HepG2 (cell line): ENCODE data around the gene PPM1M. TPM values are rescaled to one million over a fixed set of nuclear protein-coding genes. Genes with fewer than 3 reads are reported as not detected.

Experiments used
- CENPT ChIP-seq: sonication (generic); formaldehyde crosslinking; IDR thresholded peaks from 2 replicates; pipeline ENCODE4 v1.8.0; 2022; ENCODE audit warnings: low read depth, mild to moderate bottlenecking, moderate library complexity, missing genetic modification reagents
- FOXK1 ChIP-seq: sonication (generic); formaldehyde crosslinking; IDR thresholded peaks from 2 replicates; pipeline ENCODE4 v1.4.0; 2020; ENCODE audit warnings: low read depth, missing genetic modification reagents, borderline replicate concordance
- HOXA5 ChIP-seq: sonication (generic); formaldehyde crosslinking; IDR thresholded peaks from 2 replicates; pipeline ENCODE4 v1.4.0; 2020; ENCODE audit warnings: missing genetic modification reagents
- JUND ChIP-seq: sonication (generic); formaldehyde crosslinking; IDR thresholded peaks from 2 replicates; pipeline ENCODE4 v1.8.0; 2022; ENCODE audit warnings: mild to moderate bottlenecking, missing genetic modification reagents
- KLF13 ChIP-seq: sonication (generic); formaldehyde crosslinking; IDR thresholded peaks from 2 replicates; pipeline ENCODE4 v1.4.0; 2020; ENCODE audit warnings: mild to moderate bottlenecking, missing genetic modification reagents
- KMT2B ChIP-seq: IDR thresholded peaks from 2 replicates; pipeline ENCODE4 v1.6.1; 2016; ENCODE audit warnings: missing genetic modification reagents, missing compliant biosample characterization
- NR2C2 ChIP-seq: sonication (generic); formaldehyde crosslinking; IDR thresholded peaks from 2 replicates; pipeline ENCODE4 v1.4.0; 2020; ENCODE audit warnings: missing genetic modification reagents, mild to moderate bottlenecking, moderate library complexity, borderline replicate concordance
- REL ChIP-seq: sonication (generic); formaldehyde crosslinking; conservative IDR thresholded peaks from 2 replicates; pipeline ENCODE4 v1.8.0; 2022; ENCODE audit warnings: mild to moderate bottlenecking, missing genetic modification reagents, moderate library complexity
- SNAPC2 ChIP-seq: sonication (generic); formaldehyde crosslinking; IDR thresholded peaks from 2 replicates; pipeline ENCODE4 v1.8.1; 2022; ENCODE audit warnings: mild to moderate bottlenecking, missing genetic modification reagents
- SP5 ChIP-seq: IDR thresholded peaks from 2 replicates; pipeline ENCODE4 v1.6.1; 2016; ENCODE audit warnings: low read depth, borderline replicate concordance
- ZBTB42 ChIP-seq: sonication (generic); formaldehyde crosslinking; IDR thresholded peaks from 2 replicates; pipeline ENCODE4 v1.5.0; 2020; ENCODE audit warnings: mild to moderate bottlenecking, missing genetic modification reagents
- ZFP82 ChIP-seq: sonication (generic); formaldehyde crosslinking; IDR thresholded peaks from 2 replicates; pipeline ENCODE4 v1.5.1; 2020; ENCODE audit warnings: mild to moderate bottlenecking, missing genetic modification reagents, borderline replicate concordance
- ZNF350 ChIP-seq: sonication (generic); formaldehyde crosslinking; IDR thresholded peaks from 2 replicates; pipeline ENCODE4 v1.4.0; 2020; ENCODE audit warnings: mild to moderate bottlenecking, low read depth, missing genetic modification reagents, borderline replicate concordance
- ZNF614 ChIP-seq: IDR thresholded peaks from 2 replicates; pipeline ENCODE4 v1.6.1; 2018; ENCODE audit warnings: missing biosample characterization, missing genetic modification reagents, inconsistent platforms, borderline replicate concordance
- ZNF672 ChIP-seq: sonication (generic); formaldehyde crosslinking; IDR thresholded peaks from 2 replicates; pipeline ENCODE4 v1.8.1; 2022; ENCODE audit warnings: missing genetic modification reagents
- ZNF737 ChIP-seq: sonication (generic); formaldehyde crosslinking; IDR thresholded peaks from 2 replicates; pipeline ENCODE4 v1.5.0; 2020; ENCODE audit warnings: missing genetic modification reagents, mild to moderate bottlenecking, borderline replicate concordance
- ZSCAN29 ChIP-seq: sonication (generic); formaldehyde crosslinking; conservative IDR thresholded peaks from 2 replicates; pipeline ENCODE4 v1.4.0; 2020; ENCODE audit warnings: mild to moderate bottlenecking, missing genetic modification reagents
- polyA plus RNA-seq, 8 experiments: library from polyadenylated mRNA; depleted of rRNA in 3 of 8; stranded (reverse) in 7 of 8; unstranded in 1 of 8; fragments of >200 nt; fragmentation: Illumina TruSeq in 4 of 8; extraction: Trizol in 4 of 8; gene quantifications; 2 replicates each; pipeline versions ENCODE4 v1.2.1 to v1.2.3, GENCODE V29; 2011 to 2016; ENCODE audit warnings: low read depth in 4 of 8, missing spikeins in 1 of 8, mixed read lengths in 1 of 8; ENCODE audit not compliant: insufficient read depth in 1 of 8
- total RNA-seq, 5 experiments: library from RNA; depleted of rRNA; stranded (reverse); fragments of >200 nt; fragmentation: Illumina TruSeq; extraction: Trizol; gene quantifications; 2 replicates each; pipeline ENCODE4 v1.2.3, GENCODE V29; 2016; ENCODE audit warnings: low read depth in 1 of 5
- TF ChIP-seq, protein P1 (sequence below): sonication (generic); formaldehyde crosslinking; IDR thresholded peaks from 2 replicates; pipeline ENCODE4 v1.4.0; 2020; ENCODE audit warnings: low read depth, missing genetic modification reagents
- TF ChIP-seq, protein P2 (sequence below): sonication (generic); formaldehyde crosslinking; IDR thresholded peaks from 2 replicates; pipeline ENCODE4 v1.5.1; 2020; ENCODE audit warnings: missing genetic modification reagents, mild to moderate bottlenecking, borderline replicate concordance
- TF ChIP-seq, protein P3 (sequence below): sonication (generic); formaldehyde crosslinking; IDR thresholded peaks from 2 replicates; pipeline ENCODE4 v1.4.0; 2020; ENCODE audit warnings: missing genetic modification reagents

PPM1M gene
- total and polyA plus RNA-seq, 2 of the 13 experiments (the other 11 are each of a cell fraction or from before 2014, with no cell fraction given), result 2.5 to 5.9 TPM

DNA sequence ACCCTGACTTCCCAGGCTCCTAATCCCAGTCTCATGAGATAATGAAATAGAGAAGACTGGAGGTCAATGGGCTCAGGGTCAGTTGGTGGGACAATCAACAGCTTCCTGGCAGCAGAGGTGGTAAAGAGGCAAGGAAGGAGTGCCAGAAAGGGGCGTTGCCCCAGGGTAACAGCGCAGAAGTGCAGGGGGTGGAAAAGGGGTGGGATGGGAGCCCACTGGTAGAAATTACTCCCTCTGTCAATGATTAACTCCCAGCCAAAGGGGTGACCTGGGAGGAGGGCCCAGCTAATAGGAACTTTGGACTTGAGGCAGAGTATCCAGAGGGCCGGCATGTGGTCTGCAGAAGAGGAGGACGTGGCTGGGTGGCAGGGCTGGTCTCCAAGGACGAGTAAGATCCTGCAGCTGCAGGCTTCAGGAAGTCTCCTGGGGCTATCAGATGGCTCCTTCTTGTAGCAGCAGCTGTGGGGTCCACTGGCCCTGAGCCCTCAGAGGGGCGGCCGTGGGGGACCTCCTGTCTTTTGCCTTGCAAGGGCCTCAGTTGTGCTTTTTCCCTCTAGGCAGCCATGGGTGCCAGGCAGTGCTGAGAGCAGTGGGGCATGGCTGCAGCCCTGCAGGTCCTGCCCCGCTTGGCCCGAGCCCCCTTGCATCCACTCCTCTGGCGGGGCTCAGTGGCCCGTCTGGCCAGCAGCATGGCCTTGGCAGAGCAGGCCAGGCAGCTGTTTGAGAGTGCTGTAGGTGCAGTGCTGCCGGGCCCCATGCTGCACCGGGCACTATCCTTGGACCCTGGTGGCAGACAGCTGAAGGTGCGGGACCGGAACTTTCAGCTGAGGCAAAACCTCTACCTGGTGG lies 44.4 kb downstream of the PPM1M start (continued):
- TF ChIP-seq, protein P1, sequence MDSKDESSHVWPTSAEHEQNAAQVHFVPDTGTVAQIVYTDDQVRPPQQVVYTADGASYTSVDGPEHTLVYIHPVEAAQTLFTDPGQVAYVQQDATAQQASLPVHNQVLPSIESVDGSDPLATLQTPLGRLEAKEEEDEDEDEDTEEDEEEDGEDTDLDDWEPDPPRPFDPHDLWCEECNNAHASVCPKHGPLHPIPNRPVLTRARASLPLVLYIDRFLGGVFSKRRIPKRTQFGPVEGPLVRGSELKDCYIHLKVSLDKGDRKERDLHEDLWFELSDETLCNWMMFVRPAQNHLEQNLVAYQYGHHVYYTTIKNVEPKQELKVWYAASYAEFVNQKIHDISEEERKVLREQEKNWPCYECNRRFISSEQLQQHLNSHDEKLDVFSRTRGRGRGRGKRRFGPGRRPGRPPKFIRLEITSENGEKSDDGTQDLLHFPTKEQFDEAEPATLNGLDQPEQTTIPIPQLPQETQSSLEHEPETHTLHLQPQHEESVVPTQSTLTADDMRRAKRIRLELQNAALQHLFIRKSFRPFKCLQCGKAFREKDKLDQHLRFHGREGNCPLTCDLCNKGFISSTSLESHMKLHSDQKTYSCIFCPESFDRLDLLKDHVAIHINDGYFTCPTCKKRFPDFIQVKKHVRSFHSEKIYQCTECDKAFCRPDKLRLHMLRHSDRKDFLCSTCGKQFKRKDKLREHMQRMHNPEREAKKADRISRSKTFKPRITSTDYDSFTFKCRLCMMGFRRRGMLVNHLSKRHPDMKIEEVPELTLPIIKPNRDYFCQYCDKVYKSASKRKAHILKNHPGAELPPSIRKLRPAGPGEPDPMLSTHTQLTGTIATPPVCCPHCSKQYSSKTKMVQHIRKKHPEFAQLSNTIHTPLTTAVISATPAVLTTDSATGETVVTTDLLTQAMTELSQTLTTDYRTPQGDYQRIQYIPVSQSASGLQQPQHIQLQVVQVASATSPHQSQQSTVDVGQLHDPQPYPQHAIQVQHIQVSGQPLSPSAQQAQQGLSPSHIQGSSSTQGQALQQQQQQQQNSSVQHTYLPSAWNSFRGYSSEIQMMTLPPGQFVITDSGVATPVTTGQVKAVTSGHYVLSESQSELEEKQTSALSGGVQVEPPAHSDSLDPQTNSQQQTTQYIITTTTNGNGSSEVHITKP (CRISPR knock-in tag), result no peak; the same call in 1 of the 2 replicates
- TF ChIP-seq KLF13 (no peak), HOXA5 (CRISPR knock-in tag) (peak; percentile 36; the same call in 1 of the 2 replicates), ZNF737 (peak; percentile 92), ZNF614 (peak; percentile 74; the same call in 1 of the 2 replicates), SNAPC2 (CRISPR knock-in tag) (0 out of 2 replicates have a peak, but pooled peaks have one; percentile 71), JUND (CRISPR knock-in tag) (0 out of 2 replicates have a peak, but pooled peaks have one; percentile 53), NR2C2 (CRISPR knock-in tag) (peak; percentile 71; the same call in 1 of the 2 replicates), REL (CRISPR knock-in tag) (no peak), FOXK1 (CRISPR knock-in tag) (peak; percentile 9), ZBTB42 (CRISPR knock-in tag) (no peak), ZNF672 (CRISPR knock-in tag) (no peak), KMT2B (CRISPR knock-in tag) (peak; percentile 48; the same call in 1 of the 2 replicates), ZFP82 (no peak), CENPT (0 out of 2 replicates have a peak, but pooled peaks have one; percentile 24), SP5 (CRISPR knock-in tag) (peak; percentile 98), ZNF350 (CRISPR knock-in tag) (peak; percentile 90), ZSCAN29 (CRISPR knock-in tag) (0 out of 2 replicates have a peak, but pooled peaks have one; percentile 41)
- TF ChIP-seq, protein P2, sequence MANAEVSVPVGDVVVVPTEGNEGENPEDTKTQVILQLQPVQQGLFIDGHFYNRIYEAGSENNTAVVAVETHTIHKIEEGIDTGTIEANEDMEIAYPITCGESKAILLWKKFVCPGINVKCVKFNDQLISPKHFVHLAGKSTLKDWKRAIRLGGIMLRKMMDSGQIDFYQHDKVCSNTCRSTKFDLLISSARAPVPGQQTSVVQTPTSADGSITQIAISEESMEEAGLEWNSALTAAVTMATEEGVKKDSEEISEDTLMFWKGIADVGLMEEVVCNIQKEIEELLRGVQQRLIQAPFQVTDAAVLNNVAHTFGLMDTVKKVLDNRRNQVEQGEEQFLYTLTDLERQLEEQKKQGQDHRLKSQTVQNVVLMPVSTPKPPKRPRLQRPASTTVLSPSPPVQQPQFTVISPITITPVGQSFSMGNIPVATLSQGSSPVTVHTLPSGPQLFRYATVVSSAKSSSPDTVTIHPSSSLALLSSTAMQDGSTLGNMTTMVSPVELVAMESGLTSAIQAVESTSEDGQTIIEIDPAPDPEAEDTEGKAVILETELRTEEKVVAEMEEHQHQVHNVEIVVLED (CRISPR knock-in tag), result peak; percentile 58; the same call in 1 of the 2 replicates
- TF ChIP-seq, protein P3, sequence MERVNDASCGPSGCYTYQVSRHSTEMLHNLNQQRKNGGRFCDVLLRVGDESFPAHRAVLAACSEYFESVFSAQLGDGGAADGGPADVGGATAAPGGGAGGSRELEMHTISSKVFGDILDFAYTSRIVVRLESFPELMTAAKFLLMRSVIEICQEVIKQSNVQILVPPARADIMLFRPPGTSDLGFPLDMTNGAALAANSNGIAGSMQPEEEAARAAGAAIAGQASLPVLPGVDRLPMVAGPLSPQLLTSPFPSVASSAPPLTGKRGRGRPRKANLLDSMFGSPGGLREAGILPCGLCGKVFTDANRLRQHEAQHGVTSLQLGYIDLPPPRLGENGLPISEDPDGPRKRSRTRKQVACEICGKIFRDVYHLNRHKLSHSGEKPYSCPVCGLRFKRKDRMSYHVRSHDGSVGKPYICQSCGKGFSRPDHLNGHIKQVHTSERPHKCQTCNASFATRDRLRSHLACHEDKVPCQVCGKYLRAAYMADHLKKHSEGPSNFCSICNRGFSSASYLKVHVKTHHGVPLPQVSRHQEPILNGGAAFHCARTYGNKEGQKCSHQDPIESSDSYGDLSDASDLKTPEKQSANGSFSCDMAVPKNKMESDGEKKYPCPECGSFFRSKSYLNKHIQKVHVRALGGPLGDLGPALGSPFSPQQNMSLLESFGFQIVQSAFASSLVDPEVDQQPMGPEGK (CRISPR knock-in tag), result peak; percentile 84
